K562 (cell line): ENCODE results near the gene MMP28. TPM values are rescaled to one million over a fixed set of nuclear protein-coding genes. Genes with fewer than 3 reads are reported as not detected.

Experiments used
- ATAC-seq: fragments of 200-7000 bp; cut with Tn5 transposase; 3 replicates; pipeline ENCODE4 v1.9.1; 2020; ENCODE audit warnings: moderate library complexity
- BruUV-seq: library from RNA; stranded (reverse); fragments of 400-500 nt; replicated peaks from 2 replicates; lab custom pipeline; 2021; lab: Mats Ljungman, UMichigan
- CTCF ChIA-PET: fragments of 300-600 bp; formaldehyde crosslinking; extraction: SDS; loops from one replicate; lab custom pipeline; 2021; ENCODE audit warnings: low intra/inter-chr PET ratio; lab: Yijun Ruan, JAX
- POLR2A ChIA-PET: fragments of 300-600, 350-650 bp; sonication (Branson Sonifier 250); formaldehyde crosslinking; extraction: SDS; loops from one replicate; lab custom pipeline; 2021; ENCODE audit warnings: antibody characterized with exemption, inconsistent platforms; lab: Yijun Ruan, JAX
- DNase-seq, 4 experiments: peaks; one replicate each; pipeline versions ENCODE4 v3.0.0 to v3.0.0-alpha.2; 2011 to 2018; ENCODE audit warnings: low spot score in 3 of 4, mixed read lengths in 3 of 4; ENCODE audit errors: extremely low read depth in 1 of 4
- FAIRE-seq: peaks from 2 replicates; lab custom pipeline; 2011; peaks lifted over from hg19 to GRCh38; lab: Jason Lieb, UNC
- H2AFZ ChIP-seq: 2 replicates; pipeline ENCODE4 v1.6.0; 2011; ENCODE audit warnings: low read depth, low read length, control low read depth, inconsistent platforms
- H3K27ac ChIP-seq: fragments of 200-600 bp; 3 replicates; pipeline ENCODE4 v1.8.0; 2011; ENCODE audit warnings: low read depth, mild to moderate bottlenecking, control low read depth, inconsistent platforms, low read length, moderate library complexity, mixed read lengths; ENCODE audit errors: extremely low read depth
- H3K27me3 ChIP-seq, 2 experiments: fragments of 300-600 bp in 1 of 2; 2 replicates in 1 of 2; 3 replicates in 1 of 2; pipeline versions ENCODE4 v1.6.0 to v1.8.0; 2011; ENCODE audit warnings: inconsistent platforms in 2 of 2, low read length in 2 of 2, mild to moderate bottlenecking in 1 of 2, mixed read lengths in 1 of 2, moderate library complexity in 1 of 2; ENCODE audit not compliant: control insufficient read depth in 2 of 2, insufficient read depth in 2 of 2
- H3K36me3 ChIP-seq: fragments of 300-600 bp; 3 replicates; pipeline ENCODE4 v1.8.0; 2011; ENCODE audit warnings: mild to moderate bottlenecking, low read length, inconsistent platforms; ENCODE audit not compliant: control insufficient read depth, insufficient read depth
- H3K4me1 ChIP-seq, 2 experiments: fragments of 200-600 bp in 1 of 2; replicated peaks in 1 of 2; 2 replicates in 1 of 2; 3 replicates in 1 of 2; pipeline versions ENCODE4 v1.5.1 to v1.8.0; 2011; ENCODE audit warnings: inconsistent platforms in 2 of 2, low read length in 2 of 2, mild to moderate bottlenecking in 1 of 2, mixed read lengths in 1 of 2, moderate library complexity in 1 of 2; ENCODE audit not compliant: control insufficient read depth in 2 of 2, insufficient read depth in 2 of 2
- H3K4me2 ChIP-seq: 2 replicates; pipeline ENCODE4 v1.6.1; 2011; ENCODE audit warnings: low read length, control low read depth, inconsistent platforms, mixed read lengths; ENCODE audit not compliant: insufficient read depth
- H3K4me3 ChIP-seq: fragments of 200-600 bp; sonication (generic), shearing (Covaris generic); 2 replicates; pipeline ENCODE4 v1.5.1; 2016; ENCODE audit warnings: control low read depth, inconsistent platforms
- H3K79me2 ChIP-seq: fragments of 200-600 bp; 3 replicates; pipeline ENCODE4 v1.8.0; 2011; ENCODE audit warnings: low read length, inconsistent platforms; ENCODE audit not compliant: control insufficient read depth, insufficient read depth
- H3K9ac ChIP-seq, 2 experiments: 2 replicates each; pipeline versions ENCODE4 v1.6.0 to v1.6.1; 2011; ENCODE audit warnings: low read depth in 2 of 2, low read length in 2 of 2, control low read depth in 1 of 2, inconsistent platforms in 1 of 2, mild to moderate bottlenecking in 1 of 2, mixed read lengths in 1 of 2; ENCODE audit not compliant: insufficient read depth in 1 of 2
- H3K9me1 ChIP-seq: one replicate; pipeline ENCODE4 v1.6.0; 2011; ENCODE audit warnings: inconsistent platforms, mild to moderate bottlenecking, low read length, moderate library complexity; ENCODE audit not compliant: control insufficient read depth, insufficient read depth
- H3K9me3 ChIP-seq: replicated peaks from 2 replicates; pipeline ENCODE4 v1.5.1; 2011; ENCODE audit warnings: low read depth, low read length, inconsistent platforms; ENCODE audit not compliant: control insufficient read depth, insufficient read depth
- H4K20me1 ChIP-seq: replicated peaks from 2 replicates; pipeline ENCODE4 v1.6.1; 2011; ENCODE audit warnings: low read length, inconsistent platforms, mixed read lengths; ENCODE audit not compliant: control insufficient read depth, insufficient read depth
- E4F1 ChIP-seq: fragments of 250-450 bp; sonication (Bioruptor Pico); IDR thresholded peaks from 2 replicates; pipeline ENCODE4 v1.5.0; 2021; ENCODE audit warnings: mild to moderate bottlenecking, borderline replicate concordance
- ETV5 ChIP-seq: sonication (generic); formaldehyde crosslinking; IDR thresholded peaks from 2 replicates; pipeline ENCODE4 v1.4.0; 2020; ENCODE audit warnings: low read depth, mild to moderate bottlenecking, missing genetic modification reagents
- FOXP4 ChIP-seq: sonication (generic); formaldehyde crosslinking; IDR thresholded peaks from 2 replicates; pipeline ENCODE4 v1.8.0; 2022; ENCODE audit warnings: mild to moderate bottlenecking, missing genetic modification reagents, borderline replicate concordance
- GABPA ChIP-seq: fragments of 200-800 bp; sonication (Bioruptor generic); conservative IDR thresholded peaks from 2 replicates; pipeline ENCODE4 v1.6.1; 2016; ENCODE audit warnings: low read depth, missing genetic modification characterization, missing compliant biosample characterization
- GATA2 ChIP-seq: sonication (generic); formaldehyde crosslinking; IDR thresholded peaks from 2 replicates; pipeline ENCODE4 v1.4.0; 2020; ENCODE audit warnings: mild to moderate bottlenecking, missing genetic modification reagents
- MIER1 ChIP-seq: fragments of 450-650 bp; IDR thresholded peaks from 2 replicates; pipeline ENCODE4 v1.6.1; 2016; ENCODE audit warnings: antibody characterized with exemption, mild to moderate bottlenecking, low read depth
- MXD1 ChIP-seq: fragments of 250-450 bp; sonication (Bioruptor Pico); IDR thresholded peaks from 2 replicates; pipeline ENCODE4 v1.8.0; 2021; ENCODE audit warnings: borderline replicate concordance, mild to moderate bottlenecking, moderate library complexity; ENCODE audit not compliant: poor library complexity, severe bottlenecking
- PCBP2 ChIP-seq: fragments of 200-400 bp; formaldehyde crosslinking; IDR thresholded peaks from 2 replicates; pipeline ENCODE4 v1.6.1; 2018; ENCODE audit warnings: low read length, low read depth, mild to moderate bottlenecking, moderate library complexity; ENCODE audit not compliant: poor library complexity, severe bottlenecking
- POLR2H ChIP-seq: IDR thresholded peaks from 2 replicates; pipeline ENCODE4 v1.6.1; 2016; ENCODE audit warnings: missing genetic modification characterization, low read depth, mild to moderate bottlenecking, control low read depth, missing compliant biosample characterization, moderate library complexity
- TRIM24 ChIP-seq, 2 experiments: fragments of 450-650 bp; IDR thresholded peaks; 2 replicates each; pipeline ENCODE4 v1.6.1; 2016
- U2AF1 ChIP-seq: fragments of 200-400 bp; formaldehyde crosslinking; optimal IDR thresholded peaks from 2 replicates; pipeline ENCODE3; 2017; ENCODE audit warnings: mild to moderate bottlenecking, low read depth, low read length, moderate library complexity
- ZBTB7A ChIP-seq: IDR thresholded peaks from 2 replicates; pipeline ENCODE4 v1.6.1; 2011; ENCODE audit warnings: low read depth, mild to moderate bottlenecking, low read length, moderate library complexity, borderline replicate concordance; ENCODE audit not compliant: control insufficient read depth
- WGBS: fragments of 100-300 bp; shearing (Covaris generic); methylation state at CpG from one replicate; pipeline ENCODE4 v1.1.6; 2016; ENCODE audit warnings: low coverage, mixed read lengths; ENCODE audit not compliant: insufficient coverage; ENCODE audit errors: missing lambda C conversion rate; 5-methylcytosine and 5-hydroxymethylcytosine counted together
- in situ Hi-C: fragments of 300-500 bp; cut with MboI; formaldehyde crosslinking; loops from 4 replicates; pipeline ENCODE4 v1.15.0; 2018; ENCODE audit warnings: inconsistent platforms, mixed read lengths
- intact Hi-C: fragments of 100-400 bp; cut with micrococcal nuclease; formaldehyde crosslinking; loops from 2 replicates; pipeline ENCODE4 v1.14.2; 2022
- polyA plus RNA-seq, 8 experiments: library from polyadenylated mRNA; depleted of rRNA in 4 of 8; stranded (reverse) in 5 of 8; unstranded in 3 of 8; fragments of >200 nt; fragmentation: Nextera tagmentation in 2 of 8; fragmentation: Illumina TruSeq in 1 of 8; extraction: Ambion mirVana in 2 of 8; extraction: Trizol in 1 of 8; gene quantifications; 2 replicates each; pipeline versions ENCODE4 v1.2.1 to v1.2.3, GENCODE V29; 2011 to 2014; ENCODE audit warnings: inconsistent platforms in 1 of 8, missing spikeins in 1 of 8
- total RNA-seq, 7 experiments: library from RNA; depleted of rRNA in 6 of 7; stranded (reverse); fragments of >200 nt in 6 of 7; fragmentation: Illumina TruSeq in 2 of 7; extraction: Trizol in 2 of 7; gene quantifications; 2 replicates each; pipeline versions ENCODE4 v1.2.1 to v1.2.3, GENCODE V29; 2011 to 2021; ENCODE audit warnings: low replicate concordance in 1 of 7

MMP28 gene
- total and polyA plus RNA-seq, 9 of the 15 experiments (the other 6 are each of a cell fraction or from before 2014, with no cell fraction given): not detected

GRCh38 chr17:35791681-35792350 is 3.6 kb downstream of the MMP28 start (continued):
- TF ChIP-seq GABPA (tag) (no peak), U2AF1 (no peak), FOXP4 (CRISPR knock-in tag) (no peak)

GRCh38 chr17:35790841-35791240 is 4.6 kb downstream of the MMP28 start:
- H2AFZ ChIP-seq: no peak overlapping the region
- peaks cover 0 to 14% of the 10 kb centered on the region in 2 experiments; a peak in 4 of 5 replicates for H3K4me1 ChIP-seq
- FAIRE-seq (no peak), DNase-seq (no peak), ATAC-seq (no peak)
- H3K9ac ChIP-seq: no peak overlapping the region
- 5% methylated on average over 3 of the region's 3 CpGs for WGBS
- in situ Hi-C loops (no loop called here), intact Hi-C loops (no loop called here)
- H3K79me2 ChIP-seq: no peaks in the 10 kb centered on the region
- H4K20me1 ChIP-seq: no peaks in the 10 kb centered on the region; the same call in 1 of the 2 replicates
- H3K36me3 ChIP-seq: no peaks in the 10 kb centered on the region
- no peaks in the 10 kb centered on the region for H3K9me3 ChIP-seq
- H3K4me2 ChIP-seq: no peak overlapping the region
- no peak overlapping the region for H3K27ac ChIP-seq
- no peak overlapping the region for H3K4me3 ChIP-seq
- ChIA-PET CTCF (no interaction called here), POLR2A (interaction anchor here (1.9 kb wide), 1 partner anchor 10 kb away, joined by 5 read pairs; no protein-coding TSS in a partner anchor)
- H3K27me3 ChIP-seq: peaks cover 50 to 55% of the 10 kb centered on the region in 2 experiments
- no TSS peak for BruUV-seq
- H3K9me1 ChIP-seq: no peaks in the 10 kb centered on the region
- TF ChIP-seq GATA2 (CRISPR knock-in tag): no peak
- no peak for TF ChIP-seq MIER1
- TF ChIP-seq TRIM24 (IDR thresholded peaks at IDR 0.05): no peak
- TF ChIP-seq ZBTB7A: no peak
- no peak for TF ChIP-seq MXD1 (CRISPR knock-in tag)
- TF ChIP-seq POLR2H (tag): no peak
- no peak for TF ChIP-seq E4F1 (CRISPR knock-in tag)
- TF ChIP-seq ETV5 (CRISPR knock-in tag): no peak
- no peak for TF ChIP-seq PCBP2
